GM23338 (cell line): ENCODE data around the gene RNF13. TPM values are rescaled to one million over a fixed set of nuclear protein-coding genes. Genes with fewer than 3 reads are reported as not detected.

Experiments
- ATAC-seq: fragments of 200-7000 bp; cut with Tn5 transposase; 3 replicates; pipeline ENCODE4 v1.9.1; 2020
- DNase-seq: peaks from one replicate; pipeline ENCODE4 v3.0.0-alpha.2; 2015; ENCODE audit warnings: low spot score
- H2AFZ ChIP-seq: fragments of 200-600 bp; sonication (generic); 2 replicates; pipeline ENCODE4 v1.8.0; 2016; ENCODE audit warnings: antibody characterized with exemption, mild to moderate bottlenecking, moderate library complexity
- H3F3A ChIP-seq: fragments of 200-600 bp; sonication (generic); replicated peaks from 2 replicates; pipeline ENCODE4 v1.8.0; 2017; ENCODE audit warnings: antibody characterized with exemption, mixed run types, low read depth
- H3K27ac ChIP-seq: fragments of 200-600 bp; sonication (generic); 2 replicates; pipeline ENCODE4 v1.6.1; 2016; ENCODE audit warnings: low read depth
- H3K27me3 ChIP-seq: fragments of 200-600 bp; sonication (generic); 2 replicates; pipeline ENCODE4 v1.8.0; 2016; ENCODE audit warnings: mild to moderate bottlenecking, mixed run types, moderate library complexity; ENCODE audit not compliant: insufficient read depth
- H3K36me3 ChIP-seq: fragments of 200-600 bp; sonication (generic); 2 replicates; pipeline ENCODE4 v1.8.0; 2016; ENCODE audit warnings: mild to moderate bottlenecking; ENCODE audit not compliant: insufficient read depth
- H3K4me1 ChIP-seq: fragments of 200-600 bp; sonication (generic); 2 replicates; pipeline ENCODE4 v1.8.0; 2016; ENCODE audit warnings: mild to moderate bottlenecking, moderate library complexity; ENCODE audit not compliant: insufficient read depth
- H3K4me2 ChIP-seq: fragments of 200-600 bp; sonication (generic); 2 replicates; pipeline ENCODE4 v1.7.1; 2017; ENCODE audit warnings: mixed run types
- H3K4me3 ChIP-seq: fragments of 200-600 bp; sonication (generic); 2 replicates; pipeline ENCODE4 v1.6.1; 2016; ENCODE audit warnings: mixed run types
- H3K79me2 ChIP-seq: fragments of 200-600 bp; sonication (generic); replicated peaks from 2 replicates; pipeline ENCODE4 v1.8.0; 2017; ENCODE audit warnings: mild to moderate bottlenecking; ENCODE audit not compliant: insufficient read depth
- H3K9me2 ChIP-seq: fragments of 200-600 bp; sonication (generic); 2 replicates; pipeline ENCODE4 v1.8.0; 2017; ENCODE audit not compliant: insufficient read depth
- H4K20me1 ChIP-seq: fragments of 200-600 bp; sonication (generic); replicated peaks from 2 replicates; pipeline ENCODE4 v1.8.0; 2017; ENCODE audit warnings: mild to moderate bottlenecking; ENCODE audit not compliant: insufficient read depth
- H3K27ac Mint-ChIP-seq: 2 replicates; pipeline ENCODE4 v1.8.0; 2020; ENCODE audit warnings: inconsistent platforms, mild to moderate bottlenecking, moderate library complexity, mixed read lengths
- H3K27me3 Mint-ChIP-seq: 3 replicates; pipeline ENCODE4 v1.8.0; 2022; ENCODE audit warnings: low read depth, mild to moderate bottlenecking, moderate library complexity, mixed read lengths, inconsistent platforms; ENCODE audit not compliant: insufficient read depth, poor library complexity
- H3K36me3 Mint-ChIP-seq: 3 replicates; pipeline ENCODE4 v1.8.0; 2021; ENCODE audit warnings: low read depth, mild to moderate bottlenecking, inconsistent platforms, moderate library complexity, mixed read lengths
- H3K4me1 Mint-ChIP-seq: 3 replicates; pipeline ENCODE4 v1.8.0; 2020; ENCODE audit warnings: mild to moderate bottlenecking, inconsistent platforms, mixed read lengths
- H3K4me3 Mint-ChIP-seq: 3 replicates; pipeline ENCODE4 v1.8.0; 2021; ENCODE audit warnings: moderate library complexity, mild to moderate bottlenecking, inconsistent platforms, mixed read lengths
- H3K9me3 Mint-ChIP-seq: 3 replicates; pipeline ENCODE4 v1.8.0; 2020; ENCODE audit warnings: moderate library complexity, mild to moderate bottlenecking, inconsistent platforms, mixed read lengths
- CREB1 ChIP-seq: fragments of 250-450 bp; sonication (Bioruptor Pico); IDR thresholded peaks from 2 replicates; pipeline ENCODE4 v1.5.0; 2020; ENCODE audit warnings: low read depth, mild to moderate bottlenecking, moderate library complexity
- CTCF ChIP-seq, 2 experiments: fragments of 200-600 bp in 1 of 2; sonication (generic) in 1 of 2; conservative IDR thresholded peaks; 2 replicates each; pipeline versions ENCODE4 v1.5.1 to v1.6.1; 2016 to 2017; ENCODE audit warnings: antibody characterized with exemption in 2 of 2, low read depth in 2 of 2, mild to moderate bottlenecking in 2 of 2, moderate library complexity in 1 of 2
- ETS1 ChIP-seq: IDR thresholded peaks from 2 replicates; pipeline ENCODE4 v1.6.1; 2016; ENCODE audit warnings: antibody characterized with exemption
- EZH2 ChIP-seq: fragments of 200-600 bp; sonication (generic); IDR thresholded peaks from one replicate; pipeline ENCODE4 v1.8.0; 2017; ENCODE audit warnings: antibody characterized with exemption, mild to moderate bottlenecking, low read depth; ENCODE audit not compliant: unreplicated experiment
- EZH2phosphoT487 ChIP-seq: fragments of 200-600 bp; sonication (generic); IDR thresholded peaks from one replicate; pipeline ENCODE4 v1.8.1; 2018; ENCODE audit warnings: antibody characterized with exemption; ENCODE audit not compliant: unreplicated experiment
- JUNB ChIP-seq: IDR thresholded peaks from one replicate; pipeline ENCODE4 v1.6.1; 2016; ENCODE audit warnings: antibody characterized with exemption; ENCODE audit not compliant: unreplicated experiment
- NANOG ChIP-seq: IDR thresholded peaks from 2 replicates; pipeline ENCODE4 v1.6.1; 2016; ENCODE audit warnings: antibody characterized with exemption, borderline replicate concordance
- POLR2AphosphoS5 ChIP-seq: IDR thresholded peaks from 2 replicates; pipeline ENCODE4 v1.6.1; 2016; ENCODE audit warnings: antibody characterized with exemption, low read depth
- REST ChIP-seq: IDR thresholded peaks from one replicate; pipeline ENCODE4 v1.6.1; 2018; ENCODE audit warnings: antibody characterized with exemption; ENCODE audit not compliant: unreplicated experiment
- STAT1 ChIP-seq: IDR thresholded peaks from one replicate; pipeline ENCODE4 v1.6.1; 2016; ENCODE audit warnings: antibody characterized with exemption; ENCODE audit not compliant: unreplicated experiment
- ZNF114 ChIP-seq: fragments of 250-450 bp; sonication (Bioruptor Pico); IDR thresholded peaks from 2 replicates; pipeline ENCODE4 v1.5.0; 2020; ENCODE audit warnings: mild to moderate bottlenecking, moderate library complexity
- ZNF331 ChIP-seq: fragments of 250-450 bp; sonication (Bioruptor Pico); IDR thresholded peaks from 2 replicates; pipeline ENCODE4 v1.5.0; 2020; ENCODE audit warnings: low read depth, mild to moderate bottlenecking, moderate library complexity
- polyA plus RNA-seq: library from polyadenylated mRNA; unstranded; fragments of >200 nt; fragmentation: Nextera tagmentation; extraction: Ambion mirVana; gene quantifications from 2 replicates; pipeline ENCODE4 v1.2.1, GENCODE V29; 2016
- total RNA-seq: library from RNA; depleted of rRNA; stranded (reverse); fragments of >200 nt; shearing (Covaris generic); gene quantifications from 2 replicates; pipeline ENCODE4 v1.2.3, GENCODE V29; 2014

RNF13 gene
- total and polyA plus RNA-seq, 2 experiments from 2014 or later, result 46.3 to 101 TPM

- TF ChIP-seq CTCF (conservative IDR thresholded peaks at IDR 0.05; ENCODE audit: low read depth in 2 of 2) (no peak), CREB1 (CRISPR knock-in tag) (no peak), EZH2phosphoT487 (no peak)
Observed at GRCh38 chr3:149959443-149959842, 146.4 kb downstream of the RNF13 start (continued).

GRCh38 chr3:149963485-149963884 lies 150.5 kb downstream of the RNF13 start:
- no peak overlapping the region for H3K27ac Mint-ChIP-seq
- no peak for TF ChIP-seq EZH2
- TF ChIP-seq POLR2AphosphoS5, result no peak
- TF ChIP-seq JUNB, result no peak
- no peak for TF ChIP-seq NANOG
- TF ChIP-seq ZNF331 (CRISPR knock-in tag), result no peak
- TF ChIP-seq CREB1 (CRISPR knock-in tag), result no peak
- no peak for TF ChIP-seq CTCF (conservative IDR thresholded peaks at IDR 0.05; ENCODE audit: low read depth in 2 of 2)
- TF ChIP-seq REST, result no peak
- no peak for TF ChIP-seq ZNF114 (CRISPR knock-in tag)
- TF ChIP-seq STAT1, result no peak
- TF ChIP-seq ETS1, result no peak

More at GRCh38 chr3:149963485-149963884, 150.5 kb downstream of the RNF13 start:
- peaks cover 21% of the 10 kb centered on the region for H4K20me1 ChIP-seq
- H3K27ac ChIP-seq, result no peak overlapping the region
- peaks cover 83% of the 10 kb centered on the region for H3K79me2 ChIP-seq
- H3K4me1 ChIP-seq, result peaks cover 22% of the 10 kb centered on the region
- no peak overlapping the region for H3K4me3 ChIP-seq
- Mint-ChIP-seq H3K36me3 (peaks cover 68% of the 10 kb centered on the region), H3K4me1 (peaks cover 38% of the 10 kb centered on the region), H3K9me3 (no peaks in the 10 kb centered on the region), H3K4me3 (no peak overlapping the region), H3K27me3 (no peaks in the 10 kb centered on the region)
- ATAC-seq (no peak), DNase-seq (no peak)
- no peaks in the 10 kb centered on the region for H3F3A ChIP-seq
- no peaks in the 10 kb centered on the region for H3K9me2 ChIP-seq
- no peak overlapping the region for H2AFZ ChIP-seq
- H3K27me3 ChIP-seq, result no peaks in the 10 kb centered on the region
- no peak overlapping the region for H3K4me2 ChIP-seq
- peaks cover 3% of the 10 kb centered on the region; the same call in 1 of the 2 replicates for H3K36me3 ChIP-seq
